A549 treated with dexamethasone at 1 μM for 4 hours (cell line): ENCODE results near the gene SYNPO. TPM values are rescaled to one million over a fixed set of nuclear protein-coding genes. Genes with fewer than 3 reads are reported as not detected.

Experiments
- total RNA-seq: library from RNA; stranded (reverse); fragments of 200-300 nt; extraction: Qiagen RNA extraction; gene quantifications from 5 replicates; pipeline ENCODE4 v1.2.3, GENCODE V29; 2022

SYNPO gene
- total RNA-seq: 17.3 to 29.5 TPM (median 26.7 TPM) in 5 replicates

GRCh38 chr5:150640311-150641005 is at the start of gene SYNPO:
Gene SYNPO, plus strand, starts transcription at chr5:150640660. Its CDS starts 7,616 bp downstream, at chr5:150648276.

GRCh38 chr5:150661086-150661485 is 20.6 kb downstream of the SYNPO start, which contains the start of gene MYOZ3:
Gene MYOZ3, plus strand, starts transcription at chr5:150661251. Its CDS starts 1,691 bp downstream, at chr5:150662942.

GRCh38 chr5:150700594-150701377 is 60.3 kb downstream of the SYNPO start, which contains the start of gene RBM22:
Gene RBM22, minus strand, starts transcription at chr5:150701062. Its CDS starts 77 bp downstream, at chr5:150700985.

Other genes starting within 250 kb of the SYNPO start
- 0.14 TPM in 2 of 5 replicates, not detected in the others for gene CD74, start 227.8 kb upstream of the SYNPO start, total RNA-seq
- 2,222 to 2,838 TPM (median 2,317 TPM) in 5 replicates for gene RPS14, start 190.9 kb upstream of the SYNPO start, total RNA-seq
- gene NDST1, start 132.5 kb upstream of the SYNPO start, total RNA-seq: 44.3 to 71.3 TPM (median 66.2 TPM) in 5 replicates
- gene MYOZ3, start 20.6 kb downstream of the SYNPO start, total RNA-seq: 0.02 to 0.18 TPM (median 0.09 TPM) in 4 of 5 replicates, not detected in the other
- gene RBM22, start 60.4 kb downstream of the SYNPO start, total RNA-seq: 45.7 to 53.3 TPM (median 50.9 TPM) in 5 replicates
- 16.6 to 24.2 TPM (median 20.5 TPM) in 5 replicates for gene DCTN4, start 118.4 kb downstream of the SYNPO start, total RNA-seq
- gene SMIM3, start 138.1 kb downstream of the SYNPO start, total RNA-seq: 18.6 to 26.2 TPM (median 19.6 TPM) in 5 replicates
- gene IRGM, start 205.9 kb downstream of the SYNPO start, total RNA-seq: 0.07 to 0.14 TPM (median 0.09 TPM) in 4 of 5 replicates, not detected in the other